GM18868 (cell line): ENCODE measurements around the gene PATL2.
"Not testable (repeated sequence)": the region's sequence is repeated elsewhere in the genome, so short reads cannot be mapped to it uniquely, and the experiment has no call there.

Experiments
- ATAC-seq: cut with Tn5 transposase; IDR thresholded peaks from one replicate; pipeline ENCODE4 v1.9.1; 2021; ENCODE audit warnings: mild to moderate bottlenecking, moderate library complexity; ENCODE audit not compliant: unreplicated experiment

The PATL2 gene

GRCh38 chr15:44656298-44656697 lies 54.8 kb downstream of the PATL2 start:
- ATAC-seq, result no peak

- ATAC-seq, result no peak
Measured at GRCh38 chr15:44654858-44655257, 56.3 kb downstream of the PATL2 start.

GRCh38 chr15:44647637-44648036 lies 63.5 kb downstream of the PATL2 start:
- ATAC-seq, result no peak

GRCh38 chr15:44647036-44647435 lies 64.1 kb downstream of the PATL2 start:
- ATAC-seq, result no peak

- ATAC-seq, result no peak
Measured at GRCh38 chr15:44646460-44646859, 64.7 kb downstream of the PATL2 start.

GRCh38 chr15:44641651-44642050 lies 69.5 kb downstream of the PATL2 start:
- no peak for ATAC-seq

- ATAC-seq, result no peak
Measured at GRCh38 chr15:44636976-44637375, 74.1 kb downstream of the PATL2 start.

GRCh38 chr15:44633603-44634002 lies 77.5 kb downstream of the PATL2 start:
- no peak for ATAC-seq

GRCh38 chr15:44625286-44625685 lies 85.8 kb downstream of the PATL2 start:
- not testable (repeated sequence) for ATAC-seq

- ATAC-seq, result no peak
Measured at GRCh38 chr15:44623178-44623577, 87.9 kb downstream of the PATL2 start.

- no peak for ATAC-seq
Measured at GRCh38 chr15:44620081-44620480, 91.0 kb downstream of the PATL2 start.

- no peak for ATAC-seq
Measured at GRCh38 chr15:44616974-44617373, 94.1 kb downstream of the PATL2 start.
